GM18526 (cell line): Measurements from ENCODE around the gene PNPLA2.

ENCODE experiments used
- POLR2A ChIP-seq: IDR thresholded peaks from 3 replicates; pipeline ENCODE4 v1.6.1; 2011; ENCODE audit not compliant: insufficient read length; ENCODE audit errors: extremely low read depth

Gene PNPLA2

GRCh38 chr11:858053-858761 is 39.5 kb downstream of the PNPLA2 start:
- TF ChIP-seq POLR2A = no peak

GRCh38 chr11:858762-859339 is 40.1 kb downstream of the PNPLA2 start:
- TF ChIP-seq POLR2A = no peak

GRCh38 chr11:859394-860131 is 40.8 kb downstream of the PNPLA2 start:
- TF ChIP-seq POLR2A = no peak

GRCh38 chr11:860234-861104 is 41.8 kb downstream of the PNPLA2 start:
- no peak for TF ChIP-seq POLR2A

- TF ChIP-seq POLR2A = no peak
These were observed 42.4 kb downstream of the PNPLA2 start for GRCh38 chr11:861105-861479.

- TF ChIP-seq POLR2A = no peak
These were observed 43.5 kb downstream of the PNPLA2 start for GRCh38 chr11:862081-862661.

GRCh38 chr11:862696-863022 is 43.9 kb downstream of the PNPLA2 start:
- TF ChIP-seq POLR2A = no peak

GRCh38 chr11:863023-863909 is 44.6 kb downstream of the PNPLA2 start:
- TF ChIP-seq POLR2A = no peak

- TF ChIP-seq POLR2A = no peak
These were observed 45.5 kb downstream of the PNPLA2 start for GRCh38 chr11:863910-864827.

GRCh38 chr11:864898-865297 is 46.2 kb downstream of the PNPLA2 start:
- TF ChIP-seq POLR2A = no peak

- TF ChIP-seq POLR2A = no peak
These were observed 47.0 kb downstream of the PNPLA2 start for GRCh38 chr11:865462-866430.

GRCh38 chr11:866481-866880 is 47.8 kb downstream of the PNPLA2 start:
- no peak for TF ChIP-seq POLR2A

GRCh38 chr11:867856-868358 is 49.2 kb downstream of the PNPLA2 start:
- TF ChIP-seq POLR2A = no peak
